ENCODE results near the gene GLYATL1. TPM values are rescaled to one million over a fixed set of nuclear protein-coding genes. Genes with fewer than 3 reads are reported as not detected.

GLYATL1 gene
- total and polyA plus RNA-seq, 2 experiments from 2014 or later, result 7.9 to 12.6 TPM

DNA sequence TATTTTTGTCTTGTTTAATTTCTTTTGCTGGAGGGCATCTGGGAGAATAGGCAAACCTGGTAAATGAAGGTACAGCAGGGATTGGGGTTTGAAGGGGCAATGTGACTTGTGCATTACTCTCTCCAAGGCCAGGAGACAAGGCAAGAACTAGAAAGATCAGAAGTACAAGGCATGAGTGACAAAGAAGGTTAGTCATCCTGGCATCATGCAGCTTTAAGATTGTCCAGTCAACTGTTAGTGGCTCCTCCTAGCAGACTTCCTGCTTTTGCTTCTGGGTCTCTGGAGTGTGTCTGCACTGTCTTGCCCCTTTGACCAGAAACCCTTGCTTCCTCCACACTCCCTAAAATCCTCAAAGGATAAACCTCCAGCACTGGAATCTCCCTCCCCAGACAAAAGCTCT, 27.2 kb upstream of the GLYATL1 start:
- Histone ChIP-seq H3K9me2 (ENCODE audit: insufficient read depth) (no peaks in the 10 kb centered on the region), H3K27me3 (ENCODE audit: insufficient read depth) (peaks cover 15% of the 10 kb centered on the region), H3K4me2 (no peak overlapping the region), H3K4me1 (ENCODE audit: insufficient read depth) (no peaks in the 10 kb centered on the region), H3K79me2 (replicated peaks; ENCODE audit: insufficient read depth) (no peaks in the 10 kb centered on the region), H3F3A (replicated peaks; ENCODE audit: low read depth) (no peaks in the 10 kb centered on the region), H3K4me3 (no peak overlapping the region), H3K36me3 (ENCODE audit: insufficient read depth) (peaks cover 11% of the 10 kb centered on the region; the same call in 1 of the 2 replicates), H2AFZ (no peak overlapping the region), H3K27ac (ENCODE audit: low read depth) (no peak overlapping the region), H4K20me1 (replicated peaks; ENCODE audit: insufficient read depth) (no peaks in the 10 kb centered on the region)
- no peak overlapping the region for H3K4me3 Mint-ChIP-seq
- peaks cover 22% of the 10 kb centered on the region for H3K9me3 Mint-ChIP-seq
- H3K27me3 Mint-ChIP-seq (ENCODE audit: insufficient read depth, low read depth, poor library complexity), result peaks cover 4% of the 10 kb centered on the region
- ATAC-seq (no peak), DNase-seq (ENCODE audit: low spot score) (no peak)
- H3K36me3 Mint-ChIP-seq (ENCODE audit: low read depth), result peaks cover 9% of the 10 kb centered on the region
- TF ChIP-seq CREB1 (CRISPR knock-in tag; IDR thresholded peaks at IDR 0.05; ENCODE audit: low read depth), result no peak
- TF ChIP-seq, protein P1, sequence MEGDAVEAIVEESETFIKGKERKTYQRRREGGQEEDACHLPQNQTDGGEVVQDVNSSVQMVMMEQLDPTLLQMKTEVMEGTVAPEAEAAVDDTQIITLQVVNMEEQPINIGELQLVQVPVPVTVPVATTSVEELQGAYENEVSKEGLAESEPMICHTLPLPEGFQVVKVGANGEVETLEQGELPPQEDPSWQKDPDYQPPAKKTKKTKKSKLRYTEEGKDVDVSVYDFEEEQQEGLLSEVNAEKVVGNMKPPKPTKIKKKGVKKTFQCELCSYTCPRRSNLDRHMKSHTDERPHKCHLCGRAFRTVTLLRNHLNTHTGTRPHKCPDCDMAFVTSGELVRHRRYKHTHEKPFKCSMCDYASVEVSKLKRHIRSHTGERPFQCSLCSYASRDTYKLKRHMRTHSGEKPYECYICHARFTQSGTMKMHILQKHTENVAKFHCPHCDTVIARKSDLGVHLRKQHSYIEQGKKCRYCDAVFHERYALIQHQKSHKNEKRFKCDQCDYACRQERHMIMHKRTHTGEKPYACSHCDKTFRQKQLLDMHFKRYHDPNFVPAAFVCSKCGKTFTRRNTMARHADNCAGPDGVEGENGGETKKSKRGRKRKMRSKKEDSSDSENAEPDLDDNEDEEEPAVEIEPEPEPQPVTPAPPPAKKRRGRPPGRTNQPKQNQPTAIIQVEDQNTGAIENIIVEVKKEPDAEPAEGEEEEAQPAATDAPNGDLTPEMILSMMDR (conservative IDR thresholded peaks at IDR 0.05; ENCODE audit: low read depth in 2 of 2), result no peak
- TF ChIP-seq ZNF331 (CRISPR knock-in tag; IDR thresholded peaks at IDR 0.05; ENCODE audit: low read depth), result no peak
- TF ChIP-seq, protein P2, sequence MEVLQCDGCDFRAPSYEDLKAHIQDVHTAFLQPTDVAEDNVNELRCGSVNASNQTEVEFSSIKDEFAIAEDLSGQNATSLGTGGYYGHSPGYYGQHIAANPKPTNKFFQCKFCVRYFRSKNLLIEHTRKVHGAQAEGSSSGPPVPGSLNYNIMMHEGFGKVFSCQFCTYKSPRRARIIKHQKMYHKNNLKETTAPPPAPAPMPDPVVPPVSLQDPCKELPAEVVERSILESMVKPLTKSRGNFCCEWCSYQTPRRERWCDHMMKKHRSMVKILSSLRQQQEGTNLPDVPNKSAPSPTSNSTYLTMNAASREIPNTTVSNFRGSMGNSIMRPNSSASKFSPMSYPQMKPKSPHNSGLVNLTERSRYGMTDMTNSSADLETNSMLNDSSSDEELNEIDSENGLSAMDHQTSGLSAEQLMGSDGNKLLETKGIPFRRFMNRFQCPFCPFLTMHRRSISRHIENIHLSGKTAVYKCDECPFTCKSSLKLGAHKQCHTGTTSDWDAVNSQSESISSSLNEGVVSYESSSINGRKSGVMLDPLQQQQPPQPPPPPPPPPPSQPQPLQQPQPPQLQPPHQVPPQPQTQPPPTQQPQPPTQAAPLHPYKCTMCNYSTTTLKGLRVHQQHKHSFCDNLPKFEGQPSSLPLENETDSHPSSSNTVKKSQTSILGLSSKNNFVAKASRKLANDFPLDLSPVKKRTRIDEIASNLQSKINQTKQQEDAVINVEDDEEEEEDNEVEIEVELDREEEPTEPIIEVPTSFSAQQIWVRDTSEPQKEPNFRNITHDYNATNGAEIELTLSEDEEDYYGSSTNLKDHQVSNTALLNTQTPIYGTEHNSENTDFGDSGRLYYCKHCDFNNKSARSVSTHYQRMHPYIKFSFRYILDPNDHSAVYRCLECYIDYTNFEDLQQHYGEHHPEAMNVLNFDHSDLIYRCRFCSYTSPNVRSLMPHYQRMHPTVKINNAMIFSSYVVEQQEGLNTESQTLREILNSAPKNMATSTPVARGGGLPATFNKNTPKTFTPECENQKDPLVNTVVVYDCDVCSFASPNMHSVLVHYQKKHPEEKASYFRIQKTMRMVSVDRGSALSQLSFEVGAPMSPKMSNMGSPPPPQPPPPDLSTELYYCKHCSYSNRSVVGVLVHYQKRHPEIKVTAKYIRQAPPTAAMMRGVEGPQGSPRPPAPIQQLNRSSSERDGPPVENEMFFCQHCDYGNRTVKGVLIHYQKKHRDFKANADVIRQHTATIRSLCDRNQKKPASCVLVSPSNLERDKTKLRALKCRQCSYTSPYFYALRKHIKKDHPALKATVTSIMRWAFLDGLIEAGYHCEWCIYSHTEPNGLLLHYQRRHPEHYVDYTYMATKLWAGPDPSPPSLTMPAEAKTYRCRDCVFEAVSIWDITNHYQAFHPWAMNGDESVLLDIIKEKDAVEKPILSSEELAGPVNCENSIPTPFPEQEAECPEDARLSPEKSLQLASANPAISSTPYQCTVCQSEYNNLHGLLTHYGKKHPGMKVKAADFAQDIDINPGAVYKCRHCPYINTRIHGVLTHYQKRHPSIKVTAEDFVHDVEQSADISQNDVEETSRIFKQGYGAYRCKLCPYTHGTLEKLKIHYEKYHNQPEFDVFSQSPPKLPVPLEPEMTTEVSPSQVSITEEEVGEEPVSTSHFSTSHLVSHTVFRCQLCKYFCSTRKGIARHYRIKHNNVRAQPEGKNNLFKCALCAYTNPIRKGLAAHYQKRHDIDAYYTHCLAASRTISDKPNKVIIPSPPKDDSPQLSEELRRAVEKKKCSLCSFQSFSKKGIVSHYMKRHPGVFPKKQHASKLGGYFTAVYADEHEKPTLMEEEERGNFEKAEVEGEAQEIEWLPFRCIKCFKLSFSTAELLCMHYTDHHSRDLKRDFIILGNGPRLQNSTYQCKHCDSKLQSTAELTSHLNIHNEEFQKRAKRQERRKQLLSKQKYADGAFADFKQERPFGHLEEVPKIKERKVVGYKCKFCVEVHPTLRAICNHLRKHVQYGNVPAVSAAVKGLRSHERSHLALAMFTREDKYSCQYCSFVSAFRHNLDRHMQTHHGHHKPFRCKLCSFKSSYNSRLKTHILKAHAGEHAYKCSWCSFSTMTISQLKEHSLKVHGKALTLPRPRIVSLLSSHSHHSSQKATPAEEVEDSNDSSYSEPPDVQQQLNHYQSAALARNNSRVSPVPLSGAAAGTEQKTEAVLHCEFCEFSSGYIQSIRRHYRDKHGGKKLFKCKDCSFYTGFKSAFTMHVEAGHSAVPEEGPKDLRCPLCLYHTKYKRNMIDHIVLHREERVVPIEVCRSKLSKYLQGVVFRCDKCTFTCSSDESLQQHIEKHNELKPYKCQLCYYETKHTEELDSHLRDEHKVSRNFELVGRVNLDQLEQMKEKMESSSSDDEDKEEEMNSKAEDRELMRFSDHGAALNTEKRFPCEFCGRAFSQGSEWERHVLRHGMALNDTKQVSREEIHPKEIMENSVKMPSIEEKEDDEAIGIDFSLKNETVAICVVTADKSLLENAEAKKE (CRISPR knock-in tag; IDR thresholded peaks at IDR 0.05), result no peak
- TF ChIP-seq EZH2phosphoT487 (IDR thresholded peaks at IDR 0.05; ENCODE audit: unreplicated experiment), result no peak
- no peak for TF ChIP-seq ZNF114 (CRISPR knock-in tag; IDR thresholded peaks at IDR 0.05)
- TF ChIP-seq, protein P3, sequence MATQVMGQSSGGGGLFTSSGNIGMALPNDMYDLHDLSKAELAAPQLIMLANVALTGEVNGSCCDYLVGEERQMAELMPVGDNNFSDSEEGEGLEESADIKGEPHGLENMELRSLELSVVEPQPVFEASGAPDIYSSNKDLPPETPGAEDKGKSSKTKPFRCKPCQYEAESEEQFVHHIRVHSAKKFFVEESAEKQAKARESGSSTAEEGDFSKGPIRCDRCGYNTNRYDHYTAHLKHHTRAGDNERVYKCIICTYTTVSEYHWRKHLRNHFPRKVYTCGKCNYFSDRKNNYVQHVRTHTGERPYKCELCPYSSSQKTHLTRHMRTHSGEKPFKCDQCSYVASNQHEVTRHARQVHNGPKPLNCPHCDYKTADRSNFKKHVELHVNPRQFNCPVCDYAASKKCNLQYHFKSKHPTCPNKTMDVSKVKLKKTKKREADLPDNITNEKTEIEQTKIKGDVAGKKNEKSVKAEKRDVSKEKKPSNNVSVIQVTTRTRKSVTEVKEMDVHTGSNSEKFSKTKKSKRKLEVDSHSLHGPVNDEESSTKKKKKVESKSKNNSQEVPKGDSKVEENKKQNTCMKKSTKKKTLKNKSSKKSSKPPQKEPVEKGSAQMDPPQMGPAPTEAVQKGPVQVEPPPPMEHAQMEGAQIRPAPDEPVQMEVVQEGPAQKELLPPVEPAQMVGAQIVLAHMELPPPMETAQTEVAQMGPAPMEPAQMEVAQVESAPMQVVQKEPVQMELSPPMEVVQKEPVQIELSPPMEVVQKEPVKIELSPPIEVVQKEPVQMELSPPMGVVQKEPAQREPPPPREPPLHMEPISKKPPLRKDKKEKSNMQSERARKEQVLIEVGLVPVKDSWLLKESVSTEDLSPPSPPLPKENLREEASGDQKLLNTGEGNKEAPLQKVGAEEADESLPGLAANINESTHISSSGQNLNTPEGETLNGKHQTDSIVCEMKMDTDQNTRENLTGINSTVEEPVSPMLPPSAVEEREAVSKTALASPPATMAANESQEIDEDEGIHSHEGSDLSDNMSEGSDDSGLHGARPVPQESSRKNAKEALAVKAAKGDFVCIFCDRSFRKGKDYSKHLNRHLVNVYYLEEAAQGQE (IDR thresholded peaks at IDR 0.05; ENCODE audit: unreplicated experiment), result no peak
- no peak for TF ChIP-seq JUNB (IDR thresholded peaks at IDR 0.05; ENCODE audit: unreplicated experiment)
- no peak for TF ChIP-seq POLR2AphosphoS5 (IDR thresholded peaks at IDR 0.05; ENCODE audit: low read depth)
- TF ChIP-seq EZH2 (IDR thresholded peaks at IDR 0.05; ENCODE audit: low read depth, unreplicated experiment), result no peak
- TF ChIP-seq, protein P4, sequence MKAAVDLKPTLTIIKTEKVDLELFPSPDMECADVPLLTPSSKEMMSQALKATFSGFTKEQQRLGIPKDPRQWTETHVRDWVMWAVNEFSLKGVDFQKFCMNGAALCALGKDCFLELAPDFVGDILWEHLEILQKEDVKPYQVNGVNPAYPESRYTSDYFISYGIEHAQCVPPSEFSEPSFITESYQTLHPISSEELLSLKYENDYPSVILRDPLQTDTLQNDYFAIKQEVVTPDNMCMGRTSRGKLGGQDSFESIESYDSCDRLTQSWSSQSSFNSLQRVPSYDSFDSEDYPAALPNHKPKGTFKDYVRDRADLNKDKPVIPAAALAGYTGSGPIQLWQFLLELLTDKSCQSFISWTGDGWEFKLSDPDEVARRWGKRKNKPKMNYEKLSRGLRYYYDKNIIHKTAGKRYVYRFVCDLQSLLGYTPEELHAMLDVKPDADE (IDR thresholded peaks at IDR 0.05), result no peak
- TF ChIP-seq STAT1 (IDR thresholded peaks at IDR 0.05; ENCODE audit: unreplicated experiment), result no peak
- no peak for TF ChIP-seq NANOG (IDR thresholded peaks at IDR 0.05; ENCODE audit: borderline replicate concordance)
- no peaks in the 10 kb centered on the region for H3K4me1 Mint-ChIP-seq
- no peak overlapping the region for H3K27ac Mint-ChIP-seq
